GM10266 (cell line): ENCODE measurements around the gene OR2C1.

Experiments used
- DNase-seq: peaks from one replicate; pipeline ENCODE4 v3.0.0; 2012; ENCODE audit errors: extremely low spot score
- CTCF ChIP-seq: IDR thresholded peaks from 2 replicates; pipeline ENCODE4 v1.5.1; 2012; ENCODE audit warnings: mild to moderate bottlenecking, low read depth; ENCODE audit not compliant: control insufficient read depth, insufficient read depth; ENCODE audit errors: missing control alignments

OR2C1 gene

GRCh38 chr16:3328643-3329042 is 27.0 kb upstream of the OR2C1 start:
- no peak for TF ChIP-seq CTCF
- no peak for DNase-seq

- no peak for TF ChIP-seq CTCF
- no peak for DNase-seq
These were observed 9.6 kb upstream of the OR2C1 start for GRCh38 chr16:3346041-3346440.

DNA sequence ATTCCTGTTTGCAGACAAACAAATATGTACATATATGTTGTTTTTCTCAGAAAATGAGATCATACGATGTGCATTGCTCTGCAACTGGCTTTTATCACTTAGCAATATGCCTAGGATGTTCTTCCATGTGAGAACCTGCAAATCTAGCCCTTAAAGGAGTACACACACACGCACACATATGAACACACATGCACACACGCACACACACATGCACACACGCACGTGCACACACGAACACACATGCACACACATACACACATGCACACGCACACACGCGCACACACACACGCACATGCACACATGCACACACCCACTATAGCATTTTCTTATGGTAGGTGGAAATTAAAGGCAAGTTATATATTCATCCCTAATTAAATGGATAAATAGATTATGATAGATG is 8.1 kb upstream of the OR2C1 start:
- DNase-seq: no peak
- no peak for TF ChIP-seq CTCF

- DNase-seq: no peak
These were observed 7.0 kb upstream of the OR2C1 start for GRCh38 chr16:3348547-3349167.

DNA sequence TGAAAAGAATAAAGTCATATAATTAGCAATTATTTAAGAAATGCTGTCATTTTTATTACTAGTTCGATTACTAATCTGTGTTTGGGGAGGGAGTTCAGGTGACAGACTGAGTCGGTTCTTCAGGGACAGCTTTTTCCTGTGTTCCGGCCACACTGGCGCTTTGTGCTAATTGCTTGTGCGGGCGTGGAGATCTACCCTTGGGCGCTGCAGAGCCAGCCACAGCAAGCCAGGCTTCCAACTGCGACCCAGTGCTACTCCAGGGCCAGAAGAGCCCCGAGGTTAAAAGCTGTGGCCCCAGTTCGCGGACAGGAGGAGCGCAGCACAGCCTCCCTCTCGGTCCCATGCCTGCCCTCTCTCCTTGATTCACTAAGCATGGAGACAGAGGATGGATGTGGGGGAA is 6.5 kb upstream of the OR2C1 start:
- no peak for DNase-seq

More at GRCh38 chr16:3348547-3349167, 7.0 kb upstream of the OR2C1 start:
- TF ChIP-seq CTCF: no peak

GRCh38 chr16:3356118-3356517 is 429 bp downstream of the OR2C1 start:
- TF ChIP-seq CTCF: no peak
- no peak for DNase-seq

More for the DNA sequence above, 6.5 kb upstream of the OR2C1 start:
- no peak for TF ChIP-seq CTCF

DNA sequence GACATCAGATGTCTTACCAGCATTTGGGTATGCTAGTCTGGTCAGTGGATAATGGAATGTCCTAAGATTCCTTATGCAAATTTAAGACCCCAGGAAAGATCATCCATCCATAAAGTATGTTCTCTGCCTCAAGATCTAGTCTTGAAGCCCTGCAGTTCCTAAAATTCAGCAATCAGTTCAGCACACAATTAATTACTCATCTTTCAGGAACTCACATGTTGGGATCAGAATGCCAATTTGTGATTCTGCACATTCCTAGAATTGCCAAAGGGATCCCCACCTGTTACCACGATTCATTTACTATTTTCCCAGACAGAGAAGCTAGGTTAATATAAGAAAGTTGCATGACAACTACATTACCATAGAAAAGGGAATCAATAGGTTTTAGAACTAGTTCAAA is 3.2 kb downstream of the OR2C1 start:
- no peak for TF ChIP-seq CTCF
- DNase-seq: no peak
